Colon (tissue), 2 donors: Measurements from ENCODE around the gene AGXT.

ENCODE experiments used
- FAIRE-seq: peaks from 2 replicates; lab custom pipeline; 2012; peaks lifted over from hg19 to GRCh38; lab: Jason Lieb, UNC
- donor health status: control.
- donor health status: control.

The AGXT gene

DNA sequence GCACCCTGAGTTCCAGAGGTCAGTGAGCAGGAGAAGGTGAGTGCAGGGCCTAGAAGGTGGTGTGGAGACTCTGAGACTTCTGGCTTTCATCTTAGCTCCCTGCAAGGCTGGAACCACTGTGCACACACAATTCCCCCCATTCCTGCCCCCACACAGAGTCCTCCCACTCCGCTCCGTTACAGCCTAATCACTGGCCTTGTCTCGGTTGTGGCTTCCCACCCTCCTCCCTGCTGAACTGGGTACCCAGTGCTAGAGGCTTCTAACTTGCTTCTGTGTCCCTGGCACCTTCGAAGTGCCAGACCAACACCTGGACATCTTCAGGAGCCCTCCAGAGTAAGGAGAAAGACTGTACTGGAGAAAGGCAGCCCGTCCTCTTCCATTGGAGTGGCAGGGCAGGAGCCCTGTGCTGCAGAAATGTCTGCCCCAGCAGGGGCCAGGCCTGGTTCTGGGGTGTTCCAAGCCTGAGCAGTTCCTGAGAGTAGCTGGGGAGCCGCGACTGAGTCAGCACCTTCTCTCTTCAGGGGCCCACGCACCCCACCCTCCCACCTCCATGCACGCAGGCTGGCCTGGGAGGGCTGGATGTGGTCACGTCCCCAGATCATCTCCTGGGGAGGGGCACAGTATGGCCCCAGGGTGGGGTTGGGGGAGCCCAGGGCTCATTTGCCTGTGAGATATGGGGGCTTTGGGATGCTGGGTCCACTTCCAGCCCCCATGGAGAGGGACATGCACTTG is 60.9 kb downstream of the AGXT start:
- no peak for FAIRE-seq
